Right atrium auricular region (tissue), 2 donors: ENCODE data around the gene WWTR1. TPM values are rescaled to one million over a fixed set of nuclear protein-coding genes. Genes with fewer than 3 reads are reported as not detected.

Source experiments
- DNase-seq: peaks from one replicate; pipeline ENCODE4 v3.0.0-alpha.2; 2019; ENCODE audit warnings: low spot score
- H3K27ac ChIP-seq, 2 donors: fragments of 200-600 bp; sonication (generic); 1 replicate in 1 of 2; 2 replicates in 1 of 2; pipeline ENCODE4 v1.5.1; 2016 to 2019
- H3K27me3 ChIP-seq, 2 donors: fragments of 200-600 bp; sonication (generic); one replicate each; pipeline versions ENCODE4 v1.5.1 to v1.6.0; 2017 to 2019
- H3K36me3 ChIP-seq: fragments of 200-600 bp; sonication (generic); one replicate; pipeline ENCODE4 v1.5.1; 2016
- H3K4me1 ChIP-seq, 2 donors: fragments of 200-600 bp; sonication (generic); one replicate each; pipeline versions ENCODE4 v1.5.1 to v1.6.0; 2017 to 2019
- H3K4me3 ChIP-seq, 2 donors: fragments of 200-600 bp; sonication (generic); 1 replicate in 1 of 2; 2 replicates in 1 of 2; pipeline ENCODE4 v1.5.1; 2017 to 2019; ENCODE audit warnings: mild to moderate bottlenecking in 1 of 2, moderate library complexity in 1 of 2
- H3K9me3 ChIP-seq, 2 donors: fragments of 200-600 bp; sonication (generic); one replicate each; pipeline ENCODE4 v1.5.1; 2019
- CTCF ChIP-seq, 2 donors: fragments of 200-600 bp; sonication (generic); IDR thresholded peaks; one replicate each; pipeline ENCODE4 v1.5.1; 2019; ENCODE audit warnings: antibody characterized with exemption in 2 of 2
- total RNA-seq, 2 donors: library from RNA; depleted of rRNA; stranded (reverse); fragments of >200 nt; gene quantifications; one replicate each; pipeline ENCODE4 v1.1.0, GENCODE V29; 2016

WWTR1 gene
- total RNA-seq, 2 donors from 2014 or later, result 53.4 to 73.1 TPM

- H3K9me3 ChIP-seq, result no peaks in the 10 kb centered on the region
- H3K27me3 ChIP-seq, result no peaks in the 10 kb centered on the region
- H3K4me3 ChIP-seq, result no peak overlapping the region
- peaks cover 0 to 56% of the 10 kb centered on the region in 2 donors for H3K4me1 ChIP-seq
- peak overlapping the region in 1 of 2 donors; percentile 6 for H3K27ac ChIP-seq
- no peak for TF ChIP-seq CTCF (IDR thresholded peaks at IDR 0.05)
- H3K36me3 ChIP-seq, result no peaks in the 10 kb centered on the region
- DNase-seq, result no peak
Measured at GRCh38 chr3:149605902-149606301, 51.9 kb downstream of the WWTR1 start.

DNA sequence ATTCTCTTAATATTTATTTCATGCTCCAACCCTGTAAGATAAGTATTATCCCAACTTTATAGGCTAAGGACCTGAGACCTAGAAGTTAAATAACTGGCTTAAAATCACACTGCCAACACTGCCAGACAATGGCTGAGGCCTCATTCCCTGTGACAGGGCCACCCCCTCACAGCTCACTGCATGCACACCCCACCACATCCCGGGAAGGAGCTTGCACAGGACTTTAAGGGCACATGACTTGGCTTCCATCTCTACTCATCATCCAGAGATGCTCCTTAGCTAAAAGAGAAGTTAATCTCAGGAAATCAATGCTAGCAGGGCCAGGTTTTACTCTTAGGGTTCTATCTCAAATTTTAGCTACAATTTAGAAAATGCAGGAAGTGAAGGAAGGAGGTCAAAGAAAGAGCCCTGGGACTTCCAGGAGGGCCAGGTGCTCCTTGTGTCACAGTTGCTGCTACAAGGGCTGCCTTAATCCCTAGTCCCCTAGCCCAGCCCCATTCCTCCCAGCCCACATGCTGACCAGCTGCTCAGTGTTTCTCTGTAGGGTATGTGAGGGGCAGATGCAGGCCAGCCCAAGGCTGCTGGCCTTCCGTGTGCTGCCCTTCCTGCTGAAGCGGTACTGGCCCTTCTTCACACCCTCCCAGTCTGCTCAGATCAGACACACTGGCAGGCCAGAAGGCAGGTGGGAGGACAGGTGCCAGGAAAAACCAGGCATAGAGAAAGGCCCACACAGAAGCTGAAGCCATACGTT is 53.5 kb downstream of the WWTR1 start:
- TF ChIP-seq CTCF (IDR thresholded peaks at IDR 0.05), result no peak
- Histone ChIP-seq H3K4me1 (peaks cover 0 to 52% of the 10 kb centered on the region in 2 donors), H3K27ac (peak overlapping the region in 1 of 2 donors; percentile 35)

GRCh38 chr3:149603126-149604074 is 54.4 kb downstream of the WWTR1 start:
- H3K4me3 ChIP-seq, result no peak overlapping the region
- TF ChIP-seq CTCF (IDR thresholded peaks at IDR 0.05), result no peak
- peak overlapping the region in 1 of 2 donors; percentile 37 for H3K27ac ChIP-seq
- H3K4me1 ChIP-seq, result peaks cover 0 to 58% of the 10 kb centered on the region in 2 donors
- DNase-seq, result no peak
- H3K9me3 ChIP-seq, result no peaks in the 10 kb centered on the region
- no peaks in the 10 kb centered on the region for H3K36me3 ChIP-seq
- H3K27me3 ChIP-seq, result no peaks in the 10 kb centered on the region

More for the DNA sequence above, 53.5 kb downstream of the WWTR1 start:
- no peak for DNase-seq
- Histone ChIP-seq H3K27me3 (no peaks in the 10 kb centered on the region), H3K9me3 (no peaks in the 10 kb centered on the region), H3K36me3 (no peaks in the 10 kb centered on the region), H3K4me3 (no peak overlapping the region)

- Histone ChIP-seq H3K4me3 (no peak overlapping the region), H3K27ac (no peak overlapping the region), H3K27me3 (no peaks in the 10 kb centered on the region), H3K9me3 (no peaks in the 10 kb centered on the region), H3K36me3 (no peaks in the 10 kb centered on the region), H3K4me1 (peaks cover 0 to 68% of the 10 kb centered on the region in 2 donors)
- DNase-seq, result no peak
- no peak for TF ChIP-seq CTCF (IDR thresholded peaks at IDR 0.05)
Measured at GRCh38 chr3:149600634-149601033, 57.2 kb downstream of the WWTR1 start.

DNA sequence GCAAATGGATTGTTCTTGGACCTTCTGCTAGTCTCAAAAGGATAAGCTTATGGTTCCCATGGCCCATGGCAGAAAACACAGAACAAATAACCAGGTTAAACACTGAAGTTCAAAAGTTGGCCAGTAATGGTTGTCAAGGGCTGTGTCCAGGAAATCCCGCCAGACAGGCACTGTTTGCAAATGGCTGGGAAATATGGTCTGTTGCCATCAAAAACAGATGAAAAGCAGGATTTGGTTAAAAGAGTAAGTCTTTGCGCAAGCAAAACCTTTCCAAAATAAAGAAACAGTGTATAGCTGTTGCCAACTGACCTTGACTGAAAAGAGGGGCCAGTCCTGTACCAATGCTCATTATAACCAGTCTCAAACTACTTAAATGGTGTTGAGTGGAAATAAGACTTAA is 58.6 kb downstream of the WWTR1 start:
- peak overlapping the region in 1 of 2 donors; percentile 25 for H3K27ac ChIP-seq
- H3K27me3 ChIP-seq, result no peaks in the 10 kb centered on the region
- no peaks in the 10 kb centered on the region for H3K9me3 ChIP-seq
- no peaks in the 10 kb centered on the region for H3K36me3 ChIP-seq
- no peak for TF ChIP-seq CTCF (IDR thresholded peaks at IDR 0.05)
- peak; percentile 78 for DNase-seq
- H3K4me3 ChIP-seq, result no peak overlapping the region
- H3K4me1 ChIP-seq, result peaks cover 0 to 56% of the 10 kb centered on the region in 2 donors
